ENCODE measurements around the gene KLHL29. TPM values are rescaled to one million over a fixed set of nuclear protein-coding genes. Genes with fewer than 3 reads are reported as not detected.

The KLHL29 gene
- total and polyA plus RNA-seq, 2 of the 13 experiments (the other 11 are each of a cell fraction or from before 2014, with no cell fraction given) = 0.01 TPM; not detected in 1

DNA sequence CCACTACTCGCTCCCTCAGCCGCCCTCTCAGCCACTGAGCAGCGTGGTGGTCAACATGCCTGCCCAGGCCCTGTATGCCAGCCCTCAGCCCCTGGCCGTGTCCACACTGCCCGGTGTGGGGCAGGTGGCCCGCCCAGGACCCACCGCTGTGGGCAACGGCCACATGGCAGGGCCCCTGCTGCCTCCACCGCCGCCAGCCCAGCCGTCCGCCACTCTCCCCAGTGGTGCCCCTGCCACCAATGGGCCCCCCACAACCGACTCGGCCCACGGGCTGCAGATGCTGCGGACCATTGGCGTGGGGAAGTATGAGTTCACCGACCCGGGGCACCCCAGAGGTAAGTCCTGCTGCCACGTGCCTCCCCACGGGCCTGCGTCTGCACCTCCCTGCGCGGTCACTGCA is 257.5 kb downstream of the KLHL29 start:
- no peaks in the 10 kb centered on the region for H3K4me1 ChIP-seq (ENCODE audit: insufficient read depth, low read length)
- no peak overlapping the region for H3K4me3 ChIP-seq (replicated peaks in 1 of 3; ENCODE audit: insufficient read depth in 1 of 3, low read depth in 2 of 3, low read length in 3 of 3)
- ChIA-PET POLR2A (no interaction called here), CTCF (ENCODE audit: low intra/inter-chr PET ratio, low total read pairs) (no interaction called here)
- DNase-seq (ENCODE audit: low spot score) (no peak), ATAC-seq (no peak), FAIRE-seq (no peak)
- H3K9ac ChIP-seq (ENCODE audit: insufficient read depth, low read depth, low read length) = no peak overlapping the region
- H4K20me1 ChIP-seq (ENCODE audit: insufficient read depth, low read length) = no peaks in the 10 kb centered on the region
- H3K27me3 ChIP-seq (ENCODE audit: control insufficient read depth in 1 of 2, insufficient read depth in 2 of 2, low read length in 2 of 2) = peaks cover 7 to 30% of the 10 kb centered on the region in 2 experiments; a peak in 4 of 5 replicates
- no peaks in the 10 kb centered on the region for H3K79me2 ChIP-seq (ENCODE audit: insufficient read depth, low read length)
- in situ Hi-C loops (cut with HindIII; ENCODE audit: extremely low pct_ligation_motif_present, low pct_unique_long_range_greater_than_20kb) (no loop called here), intact Hi-C loops (cut with micrococcal nuclease; ENCODE audit: unreplicated experiment) (no loop called here)
- WGBS (ENCODE audit: low lambda C conversion rate) = 72% methylated on average over 18 of the region's 24 CpGs
- no peaks in the 10 kb centered on the region for H3K36me3 ChIP-seq (replicated peaks in 1 of 2; ENCODE audit: control insufficient read depth in 1 of 2, insufficient read depth in 2 of 2, low read length in 2 of 2)
- no peak overlapping the region for H3K4me2 ChIP-seq (ENCODE audit: low read depth, low read length)
- BruUV-seq (replicated peaks) = no TSS peak
- no peaks in the 10 kb centered on the region for H3K9me3 ChIP-seq (ENCODE audit: low read length)
- H3K27ac ChIP-seq (ENCODE audit: extremely low read length, insufficient read depth, low read length) = no peak overlapping the region
- no peak overlapping the region for H2AFZ ChIP-seq (ENCODE audit: low read length)
- TF ChIP-seq, protein P1, sequence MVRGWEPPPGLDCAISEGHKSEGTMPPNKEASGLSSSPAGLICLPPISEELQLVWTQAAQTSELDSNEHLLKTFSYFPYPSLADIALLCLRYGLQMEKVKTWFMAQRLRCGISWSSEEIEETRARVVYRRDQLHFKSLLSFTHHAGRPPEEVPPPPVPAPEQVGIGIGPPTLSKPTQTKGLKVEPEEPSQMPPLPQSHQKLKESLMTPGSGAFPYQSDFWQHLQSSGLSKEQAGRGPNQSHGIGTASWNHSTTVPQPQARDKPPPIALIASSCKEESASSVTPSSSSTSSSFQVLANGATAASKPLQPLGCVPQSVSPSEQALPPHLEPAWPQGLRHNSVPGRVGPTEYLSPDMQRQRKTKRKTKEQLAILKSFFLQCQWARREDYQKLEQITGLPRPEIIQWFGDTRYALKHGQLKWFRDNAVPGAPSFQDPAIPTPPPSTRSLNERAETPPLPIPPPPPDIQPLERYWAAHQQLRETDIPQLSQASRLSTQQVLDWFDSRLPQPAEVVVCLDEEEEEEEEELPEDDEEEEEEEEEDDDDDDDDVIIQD (CRISPR knock-in tag; IDR thresholded peaks at IDR 0.05; ENCODE audit: low read depth) = no peak
- TF ChIP-seq ARNT2 (CRISPR knock-in tag; IDR thresholded peaks at IDR 0.05; ENCODE audit: low read depth) (no peak), ZC3H13 (CRISPR knock-in tag; IDR thresholded peaks at IDR 0.05) (no peak), HNRNPL (IDR thresholded peaks at IDR 0.05; ENCODE audit: low read depth, low read length) (no peak), FIP1L1 (IDR thresholded peaks at IDR 0.05; ENCODE audit: borderline replicate concordance, insufficient read depth, low read depth, low read length) (no peak), ZMYM4 (CRISPR knock-in tag; IDR thresholded peaks at IDR 0.05) (no peak)
- TF ChIP-seq, protein P2, sequence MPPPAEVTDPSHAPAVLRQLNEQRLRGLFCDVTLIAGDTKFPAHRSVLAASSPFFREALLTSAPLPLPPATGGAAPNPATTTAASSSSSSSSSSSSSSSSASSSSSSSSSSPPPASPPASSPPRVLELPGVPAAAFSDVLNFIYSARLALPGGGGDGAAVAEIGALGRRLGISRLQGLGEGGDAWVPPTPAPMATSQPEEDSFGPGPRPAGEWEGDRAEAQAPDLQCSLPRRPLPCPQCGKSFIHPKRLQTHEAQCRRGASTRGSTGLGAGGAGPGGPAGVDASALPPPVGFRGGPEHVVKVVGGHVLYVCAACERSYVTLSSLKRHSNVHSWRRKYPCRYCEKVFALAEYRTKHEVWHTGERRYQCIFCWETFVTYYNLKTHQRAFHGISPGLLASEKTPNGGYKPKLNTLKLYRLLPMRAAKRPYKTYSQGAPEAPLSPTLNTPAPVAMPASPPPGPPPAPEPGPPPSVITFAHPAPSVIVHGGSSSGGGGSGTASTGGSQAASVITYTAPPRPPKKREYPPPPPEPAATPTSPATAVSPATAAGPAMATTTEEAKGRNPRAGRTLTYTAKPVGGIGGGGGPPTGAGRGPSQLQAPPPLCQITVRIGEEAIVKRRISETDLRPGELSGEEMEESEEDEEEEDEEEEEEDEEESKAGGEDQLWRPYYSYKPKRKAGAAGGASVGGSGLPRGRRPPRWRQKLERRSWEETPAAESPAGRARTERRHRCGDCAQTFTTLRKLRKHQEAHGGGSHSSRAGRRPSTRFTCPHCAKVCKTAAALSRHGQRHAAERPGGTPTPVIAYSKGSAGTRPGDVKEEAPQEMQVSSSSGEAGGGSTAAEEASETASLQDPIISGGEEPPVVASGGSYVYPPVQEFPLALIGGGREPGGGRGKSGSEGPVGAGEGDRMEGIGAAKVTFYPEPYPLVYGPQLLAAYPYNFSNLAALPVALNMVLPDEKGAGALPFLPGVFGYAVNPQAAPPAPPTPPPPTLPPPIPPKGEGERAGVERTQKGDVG (CRISPR knock-in tag; IDR thresholded peaks at IDR 0.05; ENCODE audit: borderline replicate concordance) = no peak
- TF ChIP-seq, protein P3, sequence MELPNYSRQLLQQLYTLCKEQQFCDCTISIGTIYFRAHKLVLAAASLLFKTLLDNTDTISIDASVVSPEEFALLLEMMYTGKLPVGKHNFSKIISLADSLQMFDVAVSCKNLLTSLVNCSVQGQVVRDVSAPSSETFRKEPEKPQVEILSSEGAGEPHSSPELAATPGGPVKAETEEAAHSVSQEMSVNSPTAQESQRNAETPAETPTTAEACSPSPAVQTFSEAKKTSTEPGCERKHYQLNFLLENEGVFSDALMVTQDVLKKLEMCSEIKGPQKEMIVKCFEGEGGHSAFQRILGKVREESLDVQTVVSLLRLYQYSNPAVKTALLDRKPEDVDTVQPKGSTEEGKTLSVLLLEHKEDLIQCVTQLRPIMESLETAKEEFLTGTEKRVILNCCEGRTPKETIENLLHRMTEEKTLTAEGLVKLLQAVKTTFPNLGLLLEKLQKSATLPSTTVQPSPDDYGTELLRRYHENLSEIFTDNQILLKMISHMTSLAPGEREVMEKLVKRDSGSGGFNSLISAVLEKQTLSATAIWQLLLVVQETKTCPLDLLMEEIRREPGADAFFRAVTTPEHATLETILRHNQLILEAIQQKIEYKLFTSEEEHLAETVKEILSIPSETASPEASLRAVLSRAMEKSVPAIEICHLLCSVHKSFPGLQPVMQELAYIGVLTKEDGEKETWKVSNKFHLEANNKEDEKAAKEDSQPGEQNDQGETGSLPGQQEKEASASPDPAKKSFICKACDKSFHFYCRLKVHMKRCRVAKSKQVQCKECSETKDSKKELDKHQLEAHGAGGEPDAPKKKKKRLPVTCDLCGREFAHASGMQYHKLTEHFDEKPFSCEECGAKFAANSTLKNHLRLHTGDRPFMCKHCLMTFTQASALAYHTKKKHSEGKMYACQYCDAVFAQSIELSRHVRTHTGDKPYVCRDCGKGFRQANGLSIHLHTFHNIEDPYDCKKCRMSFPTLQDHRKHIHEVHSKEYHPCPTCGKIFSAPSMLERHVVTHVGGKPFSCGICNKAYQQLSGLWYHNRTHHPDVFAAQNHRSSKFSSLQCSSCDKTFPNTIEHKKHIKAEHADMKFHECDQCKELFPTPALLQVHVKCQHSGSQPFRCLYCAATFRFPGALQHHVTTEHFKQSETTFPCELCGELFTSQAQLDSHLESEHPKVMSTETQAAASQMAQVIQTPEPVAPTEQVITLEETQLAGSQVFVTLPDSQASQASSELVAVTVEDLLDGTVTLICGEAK (IDR thresholded peaks at IDR 0.05) = no peak
- TF ChIP-seq, protein P3 (CRISPR knock-in tag; IDR thresholded peaks at IDR 0.05) = no peak
- TF ChIP-seq, protein P4, sequence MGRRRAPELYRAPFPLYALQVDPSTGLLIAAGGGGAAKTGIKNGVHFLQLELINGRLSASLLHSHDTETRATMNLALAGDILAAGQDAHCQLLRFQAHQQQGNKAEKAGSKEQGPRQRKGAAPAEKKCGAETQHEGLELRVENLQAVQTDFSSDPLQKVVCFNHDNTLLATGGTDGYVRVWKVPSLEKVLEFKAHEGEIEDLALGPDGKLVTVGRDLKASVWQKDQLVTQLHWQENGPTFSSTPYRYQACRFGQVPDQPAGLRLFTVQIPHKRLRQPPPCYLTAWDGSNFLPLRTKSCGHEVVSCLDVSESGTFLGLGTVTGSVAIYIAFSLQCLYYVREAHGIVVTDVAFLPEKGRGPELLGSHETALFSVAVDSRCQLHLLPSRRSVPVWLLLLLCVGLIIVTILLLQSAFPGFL (CRISPR knock-in tag; IDR thresholded peaks at IDR 0.05) = no peak

All from HepG2 (cell line).